Activated CD4-positive, alpha-beta T cell treated with anti-CD3 and anti-CD28 coated beads, Interleukin-2, amount 50 U/mL, for 1 hour (primary cell): ENCODE data around the gene GAD1.

Experiments
- DNase-seq: peaks from one replicate; pipeline ENCODE4 v3.0.0-alpha.2; 2020

GAD1 gene

GRCh38 chr2:170897108-170897507, 80.4 kb downstream of the GAD1 start:
- no peak for DNase-seq

- DNase-seq = no peak
These were observed 89.2 kb downstream of the GAD1 start for GRCh38 chr2:170905864-170906263.
